Trophoblast cell (in vitro differentiated cells and primary cell): ENCODE results near the gene PRKAR1A.

Experiments used
- DNase-seq, 2 donors: peaks; one replicate each; pipeline ENCODE4 v3.0.0-alpha.2; 2016
- H2AFZ ChIP-seq: 2 replicates; pipeline ENCODE4 v1.6.1; 2013; ENCODE audit warnings: low read length, moderate library complexity, mild to moderate bottlenecking; ENCODE audit not compliant: insufficient read depth, poor library complexity
- H2AK5ac ChIP-seq: 2 replicates; pipeline ENCODE4 v1.6.1; 2013; ENCODE audit warnings: mild to moderate bottlenecking, low read length
- H2BK120ac ChIP-seq: 2 replicates; pipeline ENCODE4 v1.6.1; 2013; ENCODE audit warnings: low read length, mild to moderate bottlenecking, moderate library complexity; ENCODE audit not compliant: insufficient read depth, poor library complexity
- H2BK12ac ChIP-seq: 2 replicates; pipeline ENCODE4 v1.6.1; 2013; ENCODE audit warnings: mild to moderate bottlenecking, low read length, moderate library complexity
- H2BK5ac ChIP-seq: 2 replicates; pipeline ENCODE4 v1.6.1; 2013; ENCODE audit warnings: low read length, low read depth, moderate library complexity, mild to moderate bottlenecking; ENCODE audit not compliant: poor library complexity
- H3K14ac ChIP-seq: 2 replicates; pipeline ENCODE4 v1.6.1; 2013; ENCODE audit warnings: mild to moderate bottlenecking, low read length
- H3K18ac ChIP-seq: 2 replicates; pipeline ENCODE4 v1.6.1; 2013; ENCODE audit warnings: mild to moderate bottlenecking, low read length
- H3K23ac ChIP-seq: 2 replicates; pipeline ENCODE4 v1.6.1; 2013; ENCODE audit warnings: low read length
- H3K27ac ChIP-seq: 2 replicates; pipeline ENCODE4 v1.5.1; 2013; ENCODE audit warnings: low read depth, mild to moderate bottlenecking, inconsistent platforms, low read length, moderate library complexity
- H3K27me3 ChIP-seq: 2 replicates; pipeline ENCODE4 v1.6.1; 2013; ENCODE audit warnings: inconsistent platforms, mild to moderate bottlenecking, low read length, moderate library complexity; ENCODE audit not compliant: insufficient read depth
- H3K36me3 ChIP-seq, 2 experiments: 1 replicate in 1 of 2; 2 replicates in 1 of 2; pipeline ENCODE4 v1.6.1; 2013; ENCODE audit warnings: low read length in 2 of 2, mild to moderate bottlenecking in 2 of 2, moderate library complexity in 1 of 2; ENCODE audit not compliant: insufficient read depth in 2 of 2, control insufficient read depth in 1 of 2
- H3K4ac ChIP-seq: 2 replicates; pipeline ENCODE4 v1.6.1; 2013; ENCODE audit warnings: low read depth, mild to moderate bottlenecking, low read length, moderate library complexity
- H3K4me1 ChIP-seq, 2 experiments: 1 replicate in 1 of 2; 2 replicates in 1 of 2; pipeline ENCODE4 v1.6.1; 2013; ENCODE audit warnings: low read length in 2 of 2, mild to moderate bottlenecking in 2 of 2, moderate library complexity in 1 of 2; ENCODE audit not compliant: insufficient read depth in 2 of 2, control insufficient read depth in 1 of 2
- H3K4me2 ChIP-seq: 2 replicates; pipeline ENCODE4 v1.6.1; 2013; ENCODE audit warnings: inconsistent platforms, mild to moderate bottlenecking, low read length, moderate library complexity
- H3K4me3 ChIP-seq: 2 replicates; pipeline ENCODE4 v1.5.1; 2013; ENCODE audit warnings: mild to moderate bottlenecking, low read depth, low read length, inconsistent platforms
- H3K79me1 ChIP-seq: one replicate; pipeline ENCODE4 v1.6.1; 2013; ENCODE audit warnings: low read length
- H3K79me2 ChIP-seq: 2 replicates; pipeline ENCODE4 v1.6.1; 2013; ENCODE audit warnings: low read length, mild to moderate bottlenecking; ENCODE audit not compliant: control insufficient read depth, insufficient read depth, poor library complexity
- H3K9ac ChIP-seq: 2 replicates; pipeline ENCODE4 v1.6.1; 2013; ENCODE audit warnings: mild to moderate bottlenecking, low read length
- H3K9me3 ChIP-seq: 2 replicates; pipeline ENCODE4 v1.6.1; 2013; ENCODE audit warnings: low read depth, mild to moderate bottlenecking, control low read depth, inconsistent platforms, low read length; ENCODE audit not compliant: insufficient read depth
- H4K12ac ChIP-seq: 2 replicates; pipeline ENCODE4 v1.6.1; 2013; ENCODE audit warnings: low read depth, mild to moderate bottlenecking, low read length, moderate library complexity
- H4K8ac ChIP-seq: 2 replicates; pipeline ENCODE4 v1.6.1; 2013; ENCODE audit warnings: low read depth, mild to moderate bottlenecking, low read length, moderate library complexity
- H4K91ac ChIP-seq: one replicate; pipeline ENCODE4 v1.6.1; 2013; ENCODE audit warnings: low read depth, mild to moderate bottlenecking, low read length, moderate library complexity
- WGBS: extraction: QIAGEN DNeasy Blood & Tissue Kit; methylation state at CpG from one replicate; pipeline ENCODE4 v1.1.7; 2013; ENCODE audit warnings: missing lambda C conversion rate; ENCODE audit not compliant: insufficient read length, insufficient coverage; ENCODE audit errors: extremely low coverage; 5-methylcytosine and 5-hydroxymethylcytosine counted together

Gene PRKAR1A

GRCh38 chr17:68569346-68569745 is 57.1 kb downstream of the PRKAR1A start:
- no peak overlapping the region for H4K8ac ChIP-seq
- H3K4me2 ChIP-seq: no peak overlapping the region
- H3K36me3 ChIP-seq: no peaks in the 10 kb centered on the region
- no peak overlapping the region for H2BK12ac ChIP-seq
- peaks cover 3 to 7% of the 10 kb centered on the region in 2 experiments for H3K4me1 ChIP-seq
- H3K27me3 ChIP-seq: no peaks in the 10 kb centered on the region
- no peak overlapping the region for H3K9ac ChIP-seq
- no peak overlapping the region for H3K4ac ChIP-seq
- no peak for DNase-seq
- H3K9me3 ChIP-seq: no peaks in the 10 kb centered on the region
- H3K79me1 ChIP-seq: peaks cover 13% of the 10 kb centered on the region
- H2AK5ac ChIP-seq: no peak overlapping the region
- no peak overlapping the region for H4K91ac ChIP-seq
- H2BK120ac ChIP-seq: no peak overlapping the region
- no peak overlapping the region for H3K14ac ChIP-seq
- no peak overlapping the region for H3K23ac ChIP-seq
- no peak overlapping the region for H2BK5ac ChIP-seq
- H4K12ac ChIP-seq: no peak overlapping the region
- H3K4me3 ChIP-seq: no peak overlapping the region
- H2AFZ ChIP-seq: no peak overlapping the region
- peak overlapping the region; percentile 27 for H3K27ac ChIP-seq
- no peak overlapping the region for H3K18ac ChIP-seq
- H3K79me2 ChIP-seq: no peaks in the 10 kb centered on the region

DNA sequence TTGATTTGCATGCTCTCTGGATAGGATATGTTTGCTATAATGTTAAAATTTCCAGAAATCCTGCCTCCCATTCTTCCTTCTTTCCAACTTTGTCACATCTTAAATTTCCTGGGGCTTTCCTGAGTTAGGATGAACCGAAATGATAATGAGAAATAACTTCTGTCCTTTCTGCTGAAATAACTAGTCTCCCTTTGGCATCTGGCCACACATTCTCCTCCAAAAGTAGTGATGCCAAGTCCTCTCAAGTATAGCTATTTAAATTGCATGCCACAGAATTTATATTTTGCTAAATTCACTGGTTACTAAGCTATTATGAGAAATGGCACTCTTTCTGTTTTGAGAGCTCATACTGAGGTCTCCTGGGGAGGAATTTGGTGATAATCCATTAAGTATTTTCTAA is 58.3 kb downstream of the PRKAR1A start:
- H3K27me3 ChIP-seq: no peaks in the 10 kb centered on the region
- WGBS: no CpG with 5 or more reads among the region's 1 CpG
- no peak overlapping the region for H3K18ac ChIP-seq
- H3K9ac ChIP-seq: no peak overlapping the region
- H3K36me3 ChIP-seq: no peaks in the 10 kb centered on the region
- H3K79me1 ChIP-seq: peaks cover 9% of the 10 kb centered on the region
- no peak for DNase-seq
- H4K8ac ChIP-seq: no peak overlapping the region
- no peak overlapping the region for H4K91ac ChIP-seq
- no peak overlapping the region for H2BK120ac ChIP-seq
- no peaks in the 10 kb centered on the region for H3K79me2 ChIP-seq
- no peak overlapping the region for H3K14ac ChIP-seq
- H2BK12ac ChIP-seq: no peak overlapping the region
- no peak overlapping the region for H3K23ac ChIP-seq
- no peaks in the 10 kb centered on the region for H3K9me3 ChIP-seq
- H3K4ac ChIP-seq: no peak overlapping the region
- no peak overlapping the region for H3K27ac ChIP-seq
- no peak overlapping the region for H3K4me2 ChIP-seq
- H2AK5ac ChIP-seq: no peak overlapping the region
- H2AFZ ChIP-seq: no peak overlapping the region
- H4K12ac ChIP-seq: no peak overlapping the region
- H3K4me1 ChIP-seq: peaks cover 3 to 7% of the 10 kb centered on the region in 2 experiments
- H3K4me3 ChIP-seq: no peak overlapping the region
- no peak overlapping the region for H2BK5ac ChIP-seq

- H2BK120ac ChIP-seq: no peak overlapping the region
- no peak overlapping the region for H3K27ac ChIP-seq
- no CpG with 5 or more reads among the region's 6 CpGs for WGBS
- H3K18ac ChIP-seq: no peak overlapping the region
- H3K4me1 ChIP-seq: peaks cover 5 to 17% of the 10 kb centered on the region in 2 experiments
- peaks cover 2% of the 10 kb centered on the region for H3K79me2 ChIP-seq
- H3K23ac ChIP-seq: no peak overlapping the region
- H3K36me3 ChIP-seq: no peaks in the 10 kb centered on the region
- H3K4me3 ChIP-seq: no peak overlapping the region
- H3K4me2 ChIP-seq: no peak overlapping the region
- no peak overlapping the region for H2BK12ac ChIP-seq
- no peak overlapping the region for H4K91ac ChIP-seq
- no peaks in the 10 kb centered on the region for H3K27me3 ChIP-seq
- H4K12ac ChIP-seq: no peak overlapping the region
- peaks cover 6% of the 10 kb centered on the region for H3K79me1 ChIP-seq
- no peak overlapping the region for H2AK5ac ChIP-seq
- H2AFZ ChIP-seq: no peak overlapping the region
- H3K14ac ChIP-seq: no peak overlapping the region
- peak; percentile 33 to 73 for DNase-seq
- no peak overlapping the region for H3K9ac ChIP-seq
- no peak overlapping the region for H2BK5ac ChIP-seq
- H3K9me3 ChIP-seq: peaks cover 2% of the 10 kb centered on the region
- H4K8ac ChIP-seq: no peak overlapping the region
- no peak overlapping the region for H3K4ac ChIP-seq
Measured at GRCh38 chr17:68572138-68572842, 60.1 kb downstream of the PRKAR1A start.

DNA sequence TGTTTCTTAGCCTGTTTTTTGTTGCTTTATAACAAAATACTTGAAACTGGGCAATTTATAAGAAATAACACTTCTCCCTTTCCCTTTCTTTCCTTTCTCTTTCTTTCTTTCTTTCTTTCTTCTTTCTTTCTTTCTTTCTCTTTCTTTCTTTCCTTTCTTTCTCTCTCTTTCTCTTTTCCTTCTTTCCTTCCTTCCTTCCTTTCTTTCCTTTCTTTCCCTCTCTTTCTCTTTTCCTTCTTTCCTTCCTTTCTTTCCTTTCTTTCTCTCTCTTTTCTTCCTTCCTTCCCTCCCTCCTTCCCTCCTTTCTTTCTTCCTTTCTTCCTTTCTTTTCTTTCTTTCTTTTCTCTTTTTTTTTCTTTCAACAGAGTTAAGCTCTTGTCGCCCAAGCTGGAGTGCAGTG is 61.1 kb downstream of the PRKAR1A start:
- Histone ChIP-seq H3K4me3 (no peak overlapping the region), H2BK12ac (no peak overlapping the region), H4K12ac (no peak overlapping the region), H2BK5ac (no peak overlapping the region), H3K4ac (no peak overlapping the region), H3K36me3 (no peaks in the 10 kb centered on the region), H3K9ac (no peak overlapping the region), H3K23ac (no peak overlapping the region), H4K91ac (no peak overlapping the region), H2AK5ac (no peak overlapping the region), H3K4me1 (peaks cover 5 to 13% of the 10 kb centered on the region in 2 experiments), H3K79me2 (peaks cover 2% of the 10 kb centered on the region), H2BK120ac (no peak overlapping the region), H3K27me3 (no peaks in the 10 kb centered on the region), H3K27ac (no peak overlapping the region), H2AFZ (no peak overlapping the region), H3K14ac (no peak overlapping the region), H3K18ac (no peak overlapping the region), H3K9me3 (peaks cover 2% of the 10 kb centered on the region), H3K79me1 (peaks cover 2% of the 10 kb centered on the region), H4K8ac (no peak overlapping the region), H3K4me2 (no peak overlapping the region)
- no peak for DNase-seq
- WGBS: no CpG with 5 or more reads among the region's 1 CpG
